HG02678 (cell line): Measurements from ENCODE around the gene CSMD2.

Source experiments
- ATAC-seq: cut with Tn5 transposase; IDR thresholded peaks from one replicate; pipeline ENCODE4 v1.9.1; 2021; ENCODE audit warnings: mild to moderate bottlenecking, moderate library complexity; ENCODE audit not compliant: unreplicated experiment

The CSMD2 gene

DNA sequence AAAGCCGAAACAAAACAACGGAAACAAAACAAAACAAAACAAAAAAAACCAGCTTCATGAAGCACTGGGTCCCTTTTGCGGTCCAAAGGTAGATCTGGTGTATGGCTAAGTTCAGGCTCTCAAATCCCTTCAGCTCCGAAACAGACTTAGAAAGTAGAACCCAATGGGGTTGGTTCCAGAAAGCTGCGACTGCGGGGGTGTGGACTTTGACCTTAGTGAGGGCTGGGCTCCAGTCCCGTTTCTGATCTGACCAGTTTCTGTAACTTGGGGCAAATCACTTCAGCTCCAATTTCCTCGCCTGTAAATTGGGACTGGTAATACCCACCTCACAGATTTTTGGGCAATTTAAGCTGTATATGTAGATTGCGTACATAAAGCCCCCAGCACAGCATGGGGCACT is 587.4 kb downstream of the CSMD2 start:
- no peak for ATAC-seq

DNA sequence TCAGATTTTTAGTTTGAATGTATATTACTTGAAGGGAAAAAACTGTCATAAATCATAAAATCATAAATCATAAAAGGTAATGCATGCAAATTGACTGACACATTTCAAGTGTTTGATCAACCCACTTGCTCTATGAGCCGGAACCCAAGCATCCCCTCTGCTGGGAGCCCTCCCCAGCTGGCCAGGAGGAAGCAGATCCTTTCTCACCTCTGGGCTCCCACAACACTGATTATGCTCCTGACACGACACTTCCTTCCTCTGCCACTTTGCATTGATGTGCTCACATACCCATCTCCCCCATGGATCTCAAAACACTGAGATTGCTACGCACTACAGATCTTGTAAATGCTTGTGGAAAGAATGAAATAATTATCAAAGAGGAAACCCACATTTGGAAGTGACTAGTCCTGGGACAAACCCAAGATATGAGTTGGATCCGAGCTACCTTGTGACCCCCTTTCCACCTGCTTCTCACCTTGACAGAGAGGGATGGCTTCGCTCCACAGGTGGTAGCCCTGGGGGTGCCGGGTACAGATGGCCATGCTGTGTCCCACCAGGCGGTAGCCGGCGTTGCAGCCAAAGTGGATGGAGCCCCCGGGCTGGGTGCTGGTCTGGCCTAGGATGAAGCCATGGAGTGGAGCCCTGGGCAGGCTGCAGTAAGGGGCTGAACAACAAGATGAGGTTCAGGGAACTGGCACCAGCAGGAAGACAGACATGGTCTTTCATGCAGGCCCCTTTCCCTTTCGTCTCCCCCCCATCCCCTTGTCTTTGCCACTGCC is 588.0 kb downstream of the CSMD2 start:
- no peak for ATAC-seq

DNA sequence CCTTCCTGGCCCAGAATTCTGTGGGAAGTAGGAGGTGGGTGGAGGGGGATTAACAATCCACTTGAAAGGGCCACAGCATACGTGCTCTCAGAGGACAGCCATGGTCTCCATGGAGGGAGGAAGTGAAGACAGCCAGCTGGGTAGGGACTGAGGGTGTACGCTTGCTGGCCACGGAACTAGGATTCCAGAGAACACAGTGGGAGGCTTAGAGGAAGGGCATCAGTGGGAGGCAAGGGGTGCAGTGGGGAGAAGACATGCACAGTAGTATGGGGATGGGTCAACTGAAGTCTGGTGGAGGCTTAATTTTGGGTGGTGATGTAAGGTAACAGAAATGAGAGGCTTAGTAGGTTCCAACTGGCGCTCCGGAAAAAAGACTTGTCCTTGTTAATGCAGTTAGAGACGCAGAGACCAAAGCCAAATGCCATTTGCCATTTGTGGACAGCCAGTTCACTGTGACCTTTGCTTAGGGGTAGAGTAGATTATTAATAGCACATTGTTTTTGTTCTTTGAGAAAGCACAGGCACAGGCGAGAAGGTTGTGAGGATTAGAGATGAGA is 589.6 kb downstream of the CSMD2 start:
- ATAC-seq, result no peak

- ATAC-seq, result no peak
These were observed 591.4 kb downstream of the CSMD2 start for GRCh38 chr1:33573661-33574060.

DNA sequence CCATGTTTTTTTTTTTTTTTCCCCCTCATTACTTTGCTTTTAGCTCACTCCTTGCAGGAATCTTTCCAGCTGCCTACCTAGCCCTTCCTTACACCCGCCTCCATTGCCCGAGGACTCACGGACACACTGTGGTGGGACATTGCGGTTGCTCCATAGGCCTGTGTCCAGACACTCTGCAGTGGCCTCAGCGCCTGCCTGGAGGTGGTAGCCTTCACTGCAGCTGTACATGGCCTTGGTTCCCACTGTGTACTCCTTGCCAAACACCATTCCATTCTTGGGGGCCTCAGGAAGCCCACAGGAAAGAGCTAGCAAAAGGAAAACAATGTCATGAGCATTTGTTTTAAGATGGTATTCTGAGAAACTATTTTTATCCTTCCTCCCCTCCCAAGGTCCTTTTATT is 592.6 kb downstream of the CSMD2 start:
- ATAC-seq, result no peak

GRCh38 chr1:33569331-33569730 is 595.7 kb downstream of the CSMD2 start:
- ATAC-seq, result no peak

- ATAC-seq, result no peak
These were observed 601.3 kb downstream of the CSMD2 start for GRCh38 chr1:33563699-33564098.

GRCh38 chr1:33562563-33562962 is 602.5 kb downstream of the CSMD2 start:
- no peak for ATAC-seq

GRCh38 chr1:33561576-33561975 is 603.5 kb downstream of the CSMD2 start:
- ATAC-seq, result no peak

GRCh38 chr1:33560680-33561079 is 604.4 kb downstream of the CSMD2 start:
- no peak for ATAC-seq

GRCh38 chr1:33548721-33549120 is 616.3 kb downstream of the CSMD2 start:
- ATAC-seq, result no peak

- no peak for ATAC-seq
These were observed 616.7 kb downstream of the CSMD2 start for GRCh38 chr1:33548319-33548718.

DNA sequence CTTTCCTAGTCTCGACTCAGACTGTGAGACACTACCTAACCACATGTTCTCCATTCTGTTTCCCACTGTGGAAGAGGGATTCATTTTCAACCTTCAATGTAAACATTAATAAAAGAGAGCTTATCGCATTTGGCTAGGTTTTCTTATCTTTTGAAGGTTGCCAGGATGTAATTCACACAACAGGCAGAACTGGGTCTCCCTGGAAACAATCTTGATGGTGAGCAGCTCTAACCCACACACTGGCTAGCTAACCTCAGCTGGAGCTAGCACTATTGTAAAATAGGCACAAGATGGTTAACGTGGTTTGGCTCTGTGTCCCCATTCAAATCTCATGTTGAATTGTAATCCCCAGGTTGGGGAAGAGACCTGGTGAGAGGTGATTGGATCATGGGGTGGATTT is 617.5 kb downstream of the CSMD2 start:
- no peak for ATAC-seq

DNA sequence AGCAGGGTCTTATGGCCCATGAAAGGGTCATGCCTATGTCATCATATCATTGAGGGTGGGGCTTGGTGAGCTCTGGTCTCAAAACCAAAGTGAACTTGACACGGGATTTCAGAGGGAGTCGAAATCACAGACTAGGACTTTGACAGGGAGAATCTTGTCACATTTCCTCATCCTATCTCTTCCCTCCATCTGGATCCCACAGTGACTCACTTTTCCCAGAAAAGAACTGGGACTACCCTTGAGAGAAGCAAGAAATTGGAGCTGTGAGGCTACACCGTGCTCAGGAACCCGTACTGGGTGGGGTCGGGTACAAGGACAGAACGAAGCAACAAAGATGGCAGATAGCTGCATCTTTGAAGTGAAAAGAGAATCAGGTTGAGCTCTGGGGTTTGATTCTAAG is 623.1 kb downstream of the CSMD2 start:
- no peak for ATAC-seq

DNA sequence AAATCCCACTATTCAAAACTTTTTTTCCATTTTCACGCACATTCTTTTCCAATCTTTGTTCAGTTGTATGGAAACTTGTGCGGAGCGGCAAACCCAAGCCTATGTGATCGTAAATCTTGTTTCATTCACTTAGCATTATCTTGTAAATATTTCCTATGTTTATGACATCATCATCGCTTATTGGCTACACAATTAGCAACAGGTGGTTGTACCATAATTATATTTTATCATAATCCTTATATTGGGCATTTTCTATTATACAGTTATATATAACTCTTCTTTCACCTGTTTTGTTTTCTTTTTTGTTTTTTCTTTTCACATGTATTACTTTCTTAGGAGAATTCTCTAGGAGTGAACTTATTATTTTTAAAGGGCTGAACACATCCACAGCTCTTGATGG is 627.1 kb downstream of the CSMD2 start:
- no peak for ATAC-seq

- ATAC-seq, result no peak
These were observed 629.7 kb downstream of the CSMD2 start for GRCh38 chr1:33535334-33535733.

- no peak for ATAC-seq
These were observed 632.1 kb downstream of the CSMD2 start for GRCh38 chr1:33532936-33533335.

GRCh38 chr1:33532250-33532649 is 632.8 kb downstream of the CSMD2 start:
- ATAC-seq, result no peak

DNA sequence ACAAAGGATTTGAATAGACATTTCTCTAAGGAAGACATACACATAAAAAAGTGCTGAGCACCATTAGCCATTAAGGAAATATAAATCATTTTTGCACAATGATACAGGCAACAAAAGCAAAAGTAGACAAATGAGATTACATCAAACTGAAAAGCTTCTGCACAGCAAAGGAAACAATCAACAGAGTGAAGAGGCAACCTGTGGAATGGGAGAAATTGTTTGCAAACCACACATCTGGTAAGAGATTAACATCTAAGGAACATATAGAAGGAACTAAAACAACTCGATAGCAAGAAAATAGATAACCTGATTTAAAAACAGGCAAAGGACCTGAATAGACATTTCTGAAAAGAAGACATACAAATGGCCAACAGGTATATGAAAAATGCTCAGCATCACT is 635.1 kb downstream of the CSMD2 start:
- no peak for ATAC-seq

DNA sequence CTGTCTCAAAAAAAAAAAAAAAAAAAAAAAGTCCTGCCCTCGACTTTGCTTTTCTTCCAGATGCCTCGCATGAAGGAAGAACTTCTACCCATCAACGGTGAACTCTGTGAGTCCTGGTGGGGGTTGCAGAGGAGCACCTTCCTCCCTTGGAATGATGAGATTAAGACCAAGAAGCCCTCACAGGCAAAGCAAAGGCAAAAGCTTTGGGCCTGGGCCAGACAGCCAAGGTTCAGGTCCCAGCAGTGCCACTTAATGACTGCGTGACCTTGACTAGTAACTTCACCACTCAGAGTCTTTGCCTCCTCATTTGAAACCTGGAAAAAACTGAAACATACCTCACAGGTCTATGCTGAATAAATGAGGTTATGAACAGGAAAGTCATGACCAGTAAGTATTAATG is 637.1 kb downstream of the CSMD2 start:
- ATAC-seq, result no peak

DNA sequence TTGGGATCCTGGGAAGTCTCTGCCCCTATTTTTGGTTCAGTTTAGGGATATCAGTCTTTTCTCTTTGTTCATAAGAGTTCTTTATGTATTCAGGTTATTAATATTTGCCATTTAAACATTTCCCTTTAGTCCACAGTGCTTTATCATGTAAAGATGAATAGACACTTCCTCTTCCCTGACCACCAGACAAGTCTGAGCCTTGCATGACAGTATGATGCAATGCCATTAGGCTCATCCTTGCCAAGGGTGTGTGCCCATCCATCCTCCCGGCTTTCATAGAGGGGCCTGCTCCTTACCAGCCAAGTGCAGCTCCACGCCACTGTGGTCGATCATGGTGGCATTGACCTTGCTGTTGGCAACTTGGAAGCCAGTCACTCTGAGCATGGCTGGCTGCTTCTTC is 640.4 kb downstream of the CSMD2 start:
- ATAC-seq, result no peak

- ATAC-seq, result no peak
These were observed 645.7 kb downstream of the CSMD2 start for GRCh38 chr1:33519240-33519884.
